Limb (tissue), 2 donors: ENCODE results near the gene MTCL1.

Experiments
- DNase-seq, 2 donors: peaks; one replicate each; pipeline ENCODE4 v3.0.0-alpha.2; 2016; ENCODE audit errors: extremely low spot score in 2 of 2

MTCL1 gene

GRCh38 chr18:8831112-8831511, 125.8 kb downstream of the MTCL1 start:
- no peak for DNase-seq

GRCh38 chr18:8831531-8831930, 126.2 kb downstream of the MTCL1 start:
- DNase-seq, result no peak

- no peak for DNase-seq
These were observed 128.1 kb downstream of the MTCL1 start for GRCh38 chr18:8833480-8833879.

- no peak for DNase-seq
These were observed 129.5 kb downstream of the MTCL1 start for GRCh38 chr18:8834881-8835280.

GRCh38 chr18:8835521-8835953, 130.2 kb downstream of the MTCL1 start:
- peak in 1 of 2 donors; percentile 51 for DNase-seq

- DNase-seq, result peak in 1 of 2 donors; percentile 40
These were observed 133.9 kb downstream of the MTCL1 start for GRCh38 chr18:8839281-8839680.

GRCh38 chr18:8841781-8842485, 136.6 kb downstream of the MTCL1 start:
- no peak for DNase-seq

- DNase-seq, result no peak
These were observed 137.2 kb downstream of the MTCL1 start for GRCh38 chr18:8842506-8842905.

GRCh38 chr18:8843005-8843404, 137.6 kb downstream of the MTCL1 start:
- no peak for DNase-seq

- DNase-seq, result peak in 1 of 2 donors; percentile 66
These were observed 139.4 kb downstream of the MTCL1 start for GRCh38 chr18:8844721-8845148.

GRCh38 chr18:8845506-8845905, 140.2 kb downstream of the MTCL1 start:
- DNase-seq, result no peak

GRCh38 chr18:8847066-8847755, 141.9 kb downstream of the MTCL1 start:
- no peak for DNase-seq

GRCh38 chr18:8847900-8848299, 142.5 kb downstream of the MTCL1 start:
- no peak for DNase-seq

- no peak for DNase-seq
These were observed 143.2 kb downstream of the MTCL1 start for GRCh38 chr18:8848541-8848940.

- no peak for DNase-seq
These were observed 144.3 kb downstream of the MTCL1 start for GRCh38 chr18:8849696-8850095.

- no peak for DNase-seq
These were observed 146.3 kb downstream of the MTCL1 start for GRCh38 chr18:8851659-8852058.

GRCh38 chr18:8854550-8854949, 149.2 kb downstream of the MTCL1 start:
- DNase-seq, result no peak

GRCh38 chr18:8854962-8855361, 149.6 kb downstream of the MTCL1 start:
- no peak for DNase-seq

GRCh38 chr18:8856212-8856611, 150.9 kb downstream of the MTCL1 start:
- DNase-seq, result no peak

- no peak for DNase-seq
These were observed 151.5 kb downstream of the MTCL1 start for GRCh38 chr18:8856769-8857393.

GRCh38 chr18:8857806-8858205, 152.4 kb downstream of the MTCL1 start:
- DNase-seq, result no peak

GRCh38 chr18:8858888-8859511, 153.6 kb downstream of the MTCL1 start:
- DNase-seq, result no peak
